Gastrocnemius medialis (tissue), 4 donors: ENCODE results near the gene ADIG. TPM values are rescaled to one million over a fixed set of nuclear protein-coding genes. Genes with fewer than 3 reads are reported as not detected.

Experiments used
- ATAC-seq, 2 donors: fragments of 150-250 bp; one replicate each; pipeline ENCODE4 v1.9.1; 2016
- DNase-seq, 2 donors: peaks; one replicate each; pipeline ENCODE4 v3.0.0-alpha.2; 2019
- H3K27ac ChIP-seq, 4 donors: fragments of 200-600 bp; sonication (generic); 1 replicate in 1 of 4; 2 replicates in 3 of 4; pipeline ENCODE4 v1.5.1; 2016 to 2018; ENCODE audit warnings: mild to moderate bottlenecking in 2 of 4, moderate library complexity in 1 of 4
- H3K27me3 ChIP-seq, 3 donors: fragments of 200-600 bp; sonication (generic) in 2 of 3; 1 replicate in 1 of 3; 2 replicates in 2 of 3; pipeline versions ENCODE4 v1.5.1 to v1.6.0; 2016 to 2019; ENCODE audit warnings: mild to moderate bottlenecking in 1 of 3, moderate library complexity in 1 of 3
- H3K36me3 ChIP-seq, 2 donors: fragments of 200-600 bp; sonication (generic) in 1 of 2; one replicate each; pipeline ENCODE4 v1.5.1; 2017 to 2018
- H3K4me1 ChIP-seq, 2 donors: fragments of 200-600 bp; sonication (generic) in 1 of 2; one replicate each; pipeline ENCODE4 v1.5.1; 2016 to 2017; ENCODE audit warnings: mild to moderate bottlenecking in 2 of 2
- H3K4me3 ChIP-seq, 4 donors: fragments of 200-600 bp; sonication (generic) in 3 of 4; 1 replicate in 1 of 4; 2 replicates in 3 of 4; pipeline ENCODE4 v1.5.1; 2016 to 2019; ENCODE audit warnings: mild to moderate bottlenecking in 2 of 4
- H3K9me3 ChIP-seq, 3 donors: fragments of 200-600 bp; sonication (generic) in 2 of 3; 1 replicate in 1 of 3; 2 replicates in 2 of 3; pipeline ENCODE4 v1.5.1; 2016 to 2019
- POLR2A ChIP-seq, 2 donors: fragments of 450-650 bp; IDR thresholded peaks; one replicate each; pipeline ENCODE4 v1.6.1; 2017; ENCODE audit warnings: antibody characterized with exemption in 2 of 2, mild to moderate bottlenecking in 2 of 2, moderate library complexity in 2 of 2
- in situ Hi-C, 4 donors: fragments of 200-750 bp; cut with MboI; loops; one replicate each; pipeline versions ENCODE4 v1.15.0 to v1.8.0; 2017; ENCODE audit warnings: low sequenced_read_pairs in 4 of 4
- intact Hi-C: fragments of 100-400 bp; cut with DNase I; formaldehyde crosslinking; loops from one replicate; pipeline ENCODE4 v1.15.1; 2023; ENCODE audit warnings: low total_unique reads
- total RNA-seq, 4 donors: library from RNA; depleted of rRNA; stranded (reverse); fragments of >200 nt; gene quantifications; one replicate each; pipeline versions ENCODE4 v1.1.0 to v1.2.3, GENCODE V29; 2016
- TF ChIP-seq, protein P1 (sequence below), 5 experiments: fragments of 450-650 bp in 3 of 5; fragments of 200-600 bp in 2 of 5; sonication (generic) in 2 of 5; IDR thresholded peaks in 4 of 5; conservative IDR thresholded peaks in 1 of 5; 1 replicate in 4 of 5; 2 replicates in 1 of 5; pipeline ENCODE4 v1.5.1; 2016 to 2019; ENCODE audit warnings: antibody characterized with exemption in 5 of 5, mild to moderate bottlenecking in 3 of 5, moderate library complexity in 3 of 5

Gene ADIG
- total RNA-seq, 4 donors from 2014 or later, result not detected

DNA sequence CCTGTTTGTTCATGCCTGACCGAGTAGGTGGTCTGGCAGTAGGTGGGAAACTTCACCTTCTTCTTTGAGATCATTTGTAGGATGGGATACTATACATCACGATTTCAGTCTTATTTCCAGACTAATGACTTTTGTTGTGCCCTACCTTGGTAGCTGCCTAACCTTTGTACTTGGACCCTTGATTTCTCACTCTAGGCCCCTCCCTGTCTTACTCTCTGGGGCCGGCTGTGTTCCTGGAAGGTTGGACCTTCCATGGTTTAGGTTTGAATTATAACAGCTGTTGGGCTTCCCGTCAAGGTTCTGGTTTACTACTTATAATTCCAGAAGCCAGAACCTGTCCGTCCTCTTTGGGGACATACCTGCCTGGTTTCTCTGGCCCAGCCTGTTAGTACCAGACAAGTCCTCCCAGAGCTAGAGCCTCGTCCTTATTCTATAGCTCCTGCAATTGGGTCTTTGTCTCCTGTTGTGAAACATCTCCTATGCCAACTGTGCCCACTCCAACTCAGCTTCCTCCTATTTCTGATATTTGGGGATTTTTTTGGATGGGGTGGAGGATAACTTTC is 14.9 kb upstream of the ADIG start:
- H3K27ac ChIP-seq, result no peak overlapping the region
- H3K4me1 ChIP-seq, result no peaks in the 10 kb centered on the region
- TF ChIP-seq, protein P1, sequence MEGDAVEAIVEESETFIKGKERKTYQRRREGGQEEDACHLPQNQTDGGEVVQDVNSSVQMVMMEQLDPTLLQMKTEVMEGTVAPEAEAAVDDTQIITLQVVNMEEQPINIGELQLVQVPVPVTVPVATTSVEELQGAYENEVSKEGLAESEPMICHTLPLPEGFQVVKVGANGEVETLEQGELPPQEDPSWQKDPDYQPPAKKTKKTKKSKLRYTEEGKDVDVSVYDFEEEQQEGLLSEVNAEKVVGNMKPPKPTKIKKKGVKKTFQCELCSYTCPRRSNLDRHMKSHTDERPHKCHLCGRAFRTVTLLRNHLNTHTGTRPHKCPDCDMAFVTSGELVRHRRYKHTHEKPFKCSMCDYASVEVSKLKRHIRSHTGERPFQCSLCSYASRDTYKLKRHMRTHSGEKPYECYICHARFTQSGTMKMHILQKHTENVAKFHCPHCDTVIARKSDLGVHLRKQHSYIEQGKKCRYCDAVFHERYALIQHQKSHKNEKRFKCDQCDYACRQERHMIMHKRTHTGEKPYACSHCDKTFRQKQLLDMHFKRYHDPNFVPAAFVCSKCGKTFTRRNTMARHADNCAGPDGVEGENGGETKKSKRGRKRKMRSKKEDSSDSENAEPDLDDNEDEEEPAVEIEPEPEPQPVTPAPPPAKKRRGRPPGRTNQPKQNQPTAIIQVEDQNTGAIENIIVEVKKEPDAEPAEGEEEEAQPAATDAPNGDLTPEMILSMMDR (IDR thresholded peaks at IDR 0.05 in 4 of 5, conservative IDR thresholded peaks at IDR 0.05 in 1 of 5), result no peak
- TF ChIP-seq POLR2A (IDR thresholded peaks at IDR 0.05), result no peak
- no peaks in the 10 kb centered on the region for H3K27me3 ChIP-seq
- intact Hi-C loops (no loop called here), in situ Hi-C loops (no loop called here)
- DNase-seq (no peak), ATAC-seq (no peak)
- no peaks in the 10 kb centered on the region for H3K9me3 ChIP-seq
- no peak overlapping the region for H3K4me3 ChIP-seq
- H3K36me3 ChIP-seq, result peaks cover 0 to 57% of the 10 kb centered on the region in 2 donors

DNA sequence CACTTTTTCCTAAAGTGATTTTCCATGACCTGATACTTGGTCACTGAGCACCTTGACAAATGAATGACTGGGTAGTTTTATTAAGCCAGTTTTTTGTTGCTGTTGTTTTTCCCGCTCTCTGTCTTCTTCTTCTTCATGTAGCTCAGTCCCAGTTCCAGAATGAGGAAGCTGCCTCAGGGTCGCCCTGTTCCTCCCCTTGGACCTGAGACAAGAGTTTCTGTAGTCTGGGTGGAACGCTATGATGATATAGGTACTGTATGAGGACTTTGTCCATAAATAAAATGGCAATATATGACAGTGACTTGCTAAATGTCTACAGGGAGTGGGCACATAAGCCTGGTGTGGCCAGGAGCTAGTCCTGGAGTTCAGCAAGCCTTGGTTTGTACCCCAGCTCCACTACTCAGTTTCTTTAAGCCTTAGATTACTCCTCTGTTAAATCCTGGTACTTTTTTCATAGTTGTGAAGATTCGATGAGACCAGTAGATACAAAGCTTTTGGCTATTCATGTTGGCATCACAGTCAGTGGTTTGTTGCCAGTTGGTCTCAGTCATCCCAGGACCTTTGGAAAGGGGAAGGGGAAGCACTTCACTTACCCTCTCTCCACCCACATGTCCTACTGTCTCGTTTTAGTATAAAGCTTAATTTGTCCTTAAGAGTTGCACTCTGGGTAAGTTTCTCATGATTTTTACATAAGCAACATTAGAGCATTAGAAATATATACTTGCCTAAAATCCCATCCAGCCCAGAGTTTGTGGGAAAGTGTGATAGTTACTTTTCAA is 11.1 kb upstream of the ADIG start:
- Histone ChIP-seq H3K27ac (no peak overlapping the region), H3K36me3 (peaks cover 0 to 62% of the 10 kb centered on the region in 2 donors), H3K9me3 (no peaks in the 10 kb centered on the region), H3K27me3 (no peaks in the 10 kb centered on the region), H3K4me3 (no peak overlapping the region), H3K4me1 (no peaks in the 10 kb centered on the region)
- intact Hi-C loops, result no loop called here
- no peak for DNase-seq
- no peak for ATAC-seq
- TF ChIP-seq, protein P1 (IDR thresholded peaks at IDR 0.05 in 4 of 5, conservative IDR thresholded peaks at IDR 0.05 in 1 of 5), result no peak
- no peak for TF ChIP-seq POLR2A (IDR thresholded peaks at IDR 0.05)
- in situ Hi-C loops, result no loop called here

DNA sequence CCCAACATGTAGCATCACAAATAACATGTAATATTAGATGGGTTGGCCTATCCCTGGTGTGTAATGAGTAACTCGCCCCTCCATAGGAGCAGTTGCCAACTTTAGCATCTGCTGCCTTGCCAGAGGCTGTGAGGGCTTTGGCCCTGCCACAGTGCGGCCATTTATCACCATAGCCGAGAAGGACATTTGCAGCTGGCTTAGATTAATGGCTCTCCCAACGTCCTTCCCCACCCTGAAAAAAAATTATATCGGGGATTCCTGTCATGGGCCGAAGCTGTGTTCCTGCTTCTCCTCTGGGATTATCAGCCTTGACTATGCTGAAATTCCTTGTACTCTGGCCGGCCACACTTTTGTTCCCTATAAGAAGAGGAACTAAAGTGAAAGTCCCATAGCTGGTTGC is 7.6 kb upstream of the ADIG start:
- DNase-seq (no peak), ATAC-seq (no peak)
- Histone ChIP-seq H3K9me3 (no peaks in the 10 kb centered on the region), H3K4me3 (no peak overlapping the region), H3K27ac (no peak overlapping the region), H3K27me3 (no peaks in the 10 kb centered on the region), H3K36me3 (peaks cover 0 to 62% of the 10 kb centered on the region in 2 donors), H3K4me1 (no peaks in the 10 kb centered on the region)
- in situ Hi-C loops, result no loop called here
- TF ChIP-seq POLR2A (IDR thresholded peaks at IDR 0.05), result no peak
- TF ChIP-seq, protein P1 (IDR thresholded peaks at IDR 0.05 in 4 of 5, conservative IDR thresholded peaks at IDR 0.05 in 1 of 5), result no peak
- intact Hi-C loops, result no loop called here

DNA sequence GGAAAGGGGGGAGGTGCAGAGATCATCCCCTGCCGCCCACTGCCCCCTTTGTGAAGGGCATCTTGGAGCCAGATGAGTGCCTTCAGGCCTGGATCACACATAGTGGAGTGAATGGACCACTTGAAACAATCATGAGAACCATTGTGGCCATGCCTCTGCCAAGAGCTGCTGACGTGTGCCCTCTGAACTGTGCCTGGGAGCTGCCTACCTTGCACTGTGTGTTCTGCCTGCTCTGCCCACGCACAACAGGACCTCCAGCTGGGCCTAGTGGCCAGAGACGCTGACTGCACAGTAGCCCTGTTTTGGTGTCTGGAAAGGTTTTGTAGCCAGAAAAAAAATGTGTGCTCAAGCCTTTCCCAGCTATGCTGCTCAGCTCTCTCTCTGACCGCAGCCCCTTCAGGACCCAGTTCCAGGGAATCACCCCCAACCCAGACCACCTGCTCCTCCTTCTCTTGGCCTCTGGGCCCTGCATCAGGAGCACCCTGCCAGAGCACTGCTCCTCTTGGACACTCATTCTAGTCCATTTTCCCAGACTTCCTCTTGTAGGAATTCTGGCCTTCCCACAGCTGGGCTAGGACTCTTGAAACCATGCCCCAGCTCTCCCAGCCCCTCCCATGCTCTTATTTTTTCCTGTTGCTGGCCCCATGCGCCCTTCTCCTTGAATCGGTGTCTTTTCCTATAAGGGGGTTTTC is 1.6 kb upstream of the ADIG start:
- H3K27me3 ChIP-seq, result no peaks in the 10 kb centered on the region
- no peaks in the 10 kb centered on the region for H3K9me3 ChIP-seq
- H3K4me3 ChIP-seq, result no peak overlapping the region
- intact Hi-C loops, result no loop called here
- in situ Hi-C loops, result no loop called here
- TF ChIP-seq, protein P1 (IDR thresholded peaks at IDR 0.05 in 4 of 5, conservative IDR thresholded peaks at IDR 0.05 in 1 of 5), result no peak
- TF ChIP-seq POLR2A (IDR thresholded peaks at IDR 0.05), result no peak
- no peak overlapping the region for H3K27ac ChIP-seq
- peaks cover 2 to 7% of the 10 kb centered on the region in 2 donors for H3K4me1 ChIP-seq
- DNase-seq (no peak), ATAC-seq (no peak)
- H3K36me3 ChIP-seq, result peaks cover 0 to 28% of the 10 kb centered on the region in 2 donors
